GM12878 (cell line): ENCODE results near the gene MEX3D. TPM values are rescaled to one million over a fixed set of nuclear protein-coding genes. Genes with fewer than 3 reads are reported as not detected.

Source experiments
- BCL3 ChIP-seq: IDR thresholded peaks from 2 replicates; pipeline ENCODE4 v1.6.1; 2011; ENCODE audit warnings: borderline replicate concordance, low read depth, mild to moderate bottlenecking, moderate library complexity, low read length; ENCODE audit not compliant: insufficient read depth, poor library complexity, severe bottlenecking
- DPF2 ChIP-seq: fragments of 450-650 bp; IDR thresholded peaks from 2 replicates; pipeline ENCODE4 v1.6.1; 2017; ENCODE audit warnings: mild to moderate bottlenecking
- E2F8 ChIP-seq: fragments of 450-650 bp; IDR thresholded peaks from 2 replicates; pipeline ENCODE4 v1.6.1; 2018; ENCODE audit warnings: mild to moderate bottlenecking, low read depth, moderate library complexity; ENCODE audit not compliant: partially characterized antibody
- EZH2 ChIP-seq: IDR thresholded peaks from 2 replicates; pipeline ENCODE4 v1.6.1; 2012; ENCODE audit warnings: low read depth, mild to moderate bottlenecking, control low read depth, inconsistent platforms, low read length, borderline replicate concordance; ENCODE audit not compliant: control insufficient read depth
- HDAC6 ChIP-seq: fragments of 200-600 bp; sonication (generic); IDR thresholded peaks from one replicate; pipeline ENCODE4 v1.8.0; 2017; ENCODE audit warnings: antibody characterized with exemption; ENCODE audit not compliant: unreplicated experiment
- JUNB ChIP-seq: IDR thresholded peaks from 2 replicates; pipeline ENCODE4 v1.6.1; 2016; ENCODE audit warnings: antibody characterized with exemption, mild to moderate bottlenecking
- JUND ChIP-seq: IDR thresholded peaks from 2 replicates; pipeline ENCODE4 v1.6.1; 2012; ENCODE audit warnings: low read depth, mild to moderate bottlenecking, low read length, improper control_type of control experiment, moderate library complexity
- MTA3 ChIP-seq: IDR thresholded peaks from 2 replicates; pipeline ENCODE4 v1.6.1; 2012; ENCODE audit warnings: low read length, inconsistent platforms, borderline replicate concordance
- PBX3 ChIP-seq: IDR thresholded peaks from 2 replicates; pipeline ENCODE4 v1.6.1; 2011; ENCODE audit warnings: mild to moderate bottlenecking, low read depth, low read length, moderate library complexity; ENCODE audit not compliant: insufficient replicate concordance
- PML ChIP-seq: IDR thresholded peaks from 2 replicates; pipeline ENCODE4 v1.6.1; 2012; ENCODE audit warnings: low read length, inconsistent platforms
- POLR2A ChIP-seq: IDR thresholded peaks from 2 replicates; pipeline ENCODE4 v1.6.1; 2011; ENCODE audit warnings: low read depth, mild to moderate bottlenecking, low read length
- RBBP5 ChIP-seq: fragments of 200-600 bp; sonication (generic); conservative IDR thresholded peaks from 2 replicates; pipeline ENCODE4 v1.6.1; 2016
- RELA ChIP-seq: fragments of 450-650 bp; IDR thresholded peaks from 2 replicates; pipeline ENCODE4 v1.8.0; 2014; ENCODE audit warnings: borderline replicate concordance; ENCODE audit not compliant: partially characterized antibody
- SREBF1 ChIP-seq: IDR thresholded peaks from 2 replicates; pipeline ENCODE4 v1.6.1; 2012; ENCODE audit warnings: mild to moderate bottlenecking, low read length
- SRF ChIP-seq, 2 experiments: IDR thresholded peaks; 2 replicates each; pipeline ENCODE4 v1.6.1; 2011; ENCODE audit warnings: low read depth in 2 of 2, low read length in 2 of 2, mild to moderate bottlenecking in 1 of 2, moderate library complexity in 1 of 2
- ZBTB4 ChIP-seq: fragments of 450-650 bp; formaldehyde crosslinking; IDR thresholded peaks from 2 replicates; pipeline ENCODE4 v1.4.0; 2022; ENCODE audit warnings: mild to moderate bottlenecking, moderate library complexity
- ZNF274 ChIP-seq: IDR thresholded peaks from one replicate; pipeline ENCODE4 v1.8.0; 2011; ENCODE audit not compliant: insufficient read length, insufficient read depth
- ZNF622 ChIP-seq: fragments of 450-650 bp; IDR thresholded peaks from 2 replicates; pipeline ENCODE4 v1.6.1; 2017; ENCODE audit warnings: mild to moderate bottlenecking, inconsistent platforms
- polyA plus RNA-seq, 11 experiments: library from polyadenylated mRNA; depleted of rRNA in 4 of 11; unstranded in 6 of 11; stranded (reverse) in 5 of 11; fragments of >200 nt; fragmentation: Nextera tagmentation in 4 of 11; fragmentation: Illumina TruSeq in 1 of 11; extraction: Ambion mirVana in 4 of 11; extraction: Trizol in 1 of 11; gene quantifications; 1 replicate in 1 of 11; 2 replicates in 10 of 11; pipeline versions ENCODE4 v1.2.1 to v1.2.3, GENCODE V29; 2011 to 2016; ENCODE audit warnings: inconsistent platforms in 2 of 11, missing spikeins in 2 of 11, low read depth in 1 of 11
- total RNA-seq, 4 experiments: library from RNA; depleted of rRNA in 3 of 4; stranded (reverse); fragments of >200 nt in 3 of 4; fragmentation: Illumina TruSeq in 1 of 4; extraction: Trizol in 1 of 4; gene quantifications; 2 replicates each; pipeline versions ENCODE4 v1.2.1 to v1.2.3, GENCODE V29; 2013 to 2021
- TF ChIP-seq, protein P1 (sequence below): IDR thresholded peaks from 2 replicates; pipeline ENCODE4 v1.6.1; 2011; ENCODE audit warnings: borderline replicate concordance, low read depth, mild to moderate bottlenecking, moderate library complexity, mixed read lengths, low read length; ENCODE audit not compliant: insufficient read depth; ENCODE audit errors: extremely low read length

Gene MEX3D
- total and polyA plus RNA-seq, 10 of the 15 experiments (the other 5 are each of a cell fraction or from before 2014, with no cell fraction given): 0.18 to 6.8 (median 0.81) TPM

- TF ChIP-seq PML (peak; percentile 74), ZBTB4 (CRISPR knock-in tag) (no peak), EZH2 (no peak), SRF (IDR thresholded peaks at IDR 0.05; ENCODE audit: low read depth in 2 of 2, low read length in 2 of 2) (no peak), HDAC6 (no peak), PBX3 (no peak), SREBF1 (no peak), DPF2 (peak; percentile 72; the same call in 1 of the 2 replicates), BCL3 (peak; percentile 7), E2F8 (no peak), JUNB (no peak), RBBP5 (no peak), MTA3 (no peak), JUND (no peak), POLR2A (peak; percentile 97), RELA (no peak), ZNF274 (no peak), ZNF622 (no peak)
- TF ChIP-seq, protein P1, sequence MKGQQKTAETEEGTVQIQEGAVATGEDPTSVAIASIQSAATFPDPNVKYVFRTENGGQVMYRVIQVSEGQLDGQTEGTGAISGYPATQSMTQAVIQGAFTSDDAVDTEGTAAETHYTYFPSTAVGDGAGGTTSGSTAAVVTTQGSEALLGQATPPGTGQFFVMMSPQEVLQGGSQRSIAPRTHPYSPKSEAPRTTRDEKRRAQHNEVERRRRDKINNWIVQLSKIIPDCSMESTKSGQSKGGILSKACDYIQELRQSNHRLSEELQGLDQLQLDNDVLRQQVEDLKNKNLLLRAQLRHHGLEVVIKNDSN: no peak
These were observed 24.1 kb upstream of the MEX3D start (continued) for GRCh38 chr19:1592024-1592754.
